ENCODE results near the gene SH3YL1.

Gene SH3YL1

DNA sequence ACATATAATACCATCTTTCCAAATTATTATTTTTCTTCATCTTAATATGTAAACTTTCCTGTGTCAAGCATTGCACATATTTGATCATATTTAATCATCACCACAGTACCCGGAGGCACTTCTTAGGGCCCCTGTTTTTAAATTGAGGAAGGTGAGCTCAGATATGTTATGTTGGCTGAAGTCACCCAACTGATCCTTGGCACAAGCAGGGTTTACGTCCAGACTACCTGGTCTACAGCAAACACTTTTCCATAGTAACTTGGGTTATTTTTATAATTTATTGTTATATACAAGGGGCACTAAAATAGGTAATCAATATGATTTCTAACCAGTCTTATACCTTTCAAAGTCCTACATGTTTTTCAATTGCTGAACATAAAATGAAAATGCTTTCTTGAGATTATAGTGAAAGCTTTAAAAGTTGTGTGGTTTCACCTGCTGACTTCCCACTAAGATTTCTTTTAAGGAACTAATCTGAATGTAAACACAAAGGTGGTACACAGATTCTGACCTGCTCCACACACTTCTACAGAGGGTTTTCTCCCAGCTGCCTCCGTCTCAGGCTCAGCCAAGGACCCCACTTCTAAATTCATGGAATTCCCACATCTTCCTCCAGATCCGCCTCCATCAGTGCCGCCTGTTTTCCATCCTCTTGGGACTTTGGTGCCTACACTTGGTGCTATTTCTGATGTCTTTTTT is 52.2 kb downstream of the SH3YL1 start:
- DNase-seq = no peak

DNA sequence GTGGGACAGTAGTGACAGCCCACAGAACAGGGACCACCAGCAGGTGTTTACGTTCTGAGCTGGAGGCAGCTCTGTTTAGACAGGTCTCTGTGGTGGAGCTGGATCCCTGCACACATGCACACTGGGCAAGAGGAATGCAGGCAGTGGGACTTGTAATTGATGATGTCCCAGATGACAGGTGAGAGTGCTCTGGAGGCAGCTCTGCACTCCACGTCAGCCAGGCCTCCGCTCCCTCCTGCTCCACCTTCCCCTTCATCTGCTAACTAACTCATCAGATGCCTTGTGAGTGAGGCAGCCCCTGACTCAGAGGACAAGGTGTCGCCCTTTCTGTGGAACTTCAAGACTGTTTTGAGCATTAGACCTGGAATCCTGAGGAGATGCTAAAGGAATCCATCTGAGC is 53.2 kb downstream of the SH3YL1 start:
- DNase-seq = no peak

DNA sequence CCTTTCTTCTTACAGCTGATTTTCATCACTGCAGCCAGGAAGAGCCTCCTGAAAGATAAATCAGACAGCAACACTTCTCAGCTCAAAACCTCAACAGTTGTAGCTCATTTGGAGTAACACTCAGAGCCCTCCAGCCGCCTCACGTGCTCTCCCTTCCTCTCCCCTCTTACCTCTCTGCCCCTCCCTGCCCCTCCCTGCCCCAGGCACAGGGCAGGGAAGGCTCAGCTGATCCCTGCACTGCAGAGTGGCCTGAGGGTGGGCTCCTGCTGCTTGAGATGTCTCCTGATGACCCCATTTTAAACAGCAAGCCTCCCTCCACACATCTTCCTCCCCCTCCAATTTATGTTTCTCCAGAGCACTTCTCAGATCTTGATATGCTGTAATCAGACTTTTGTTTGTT is 54.4 kb downstream of the SH3YL1 start:
- peak; percentile 0 for DNase-seq

DNA sequence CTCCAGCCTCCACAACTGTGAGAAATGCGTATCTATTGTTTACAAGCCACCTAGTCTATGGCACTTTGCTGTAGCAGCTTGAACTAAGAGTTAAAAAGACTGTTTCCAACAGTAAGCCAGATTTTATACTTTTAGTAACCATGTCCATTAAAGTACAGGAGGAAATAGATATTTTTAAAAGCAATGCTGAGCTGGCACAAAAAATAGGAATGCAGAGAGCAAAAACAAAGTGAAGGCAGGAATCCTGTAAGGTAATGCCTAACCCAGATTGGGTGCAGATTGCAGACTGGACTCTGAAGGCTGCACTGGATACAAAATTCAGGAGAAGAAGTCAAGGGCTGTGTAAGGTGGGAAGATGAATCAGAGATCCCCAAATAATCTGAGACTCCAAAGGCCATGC is 55.5 kb downstream of the SH3YL1 start:
- no peak for DNase-seq

DNA sequence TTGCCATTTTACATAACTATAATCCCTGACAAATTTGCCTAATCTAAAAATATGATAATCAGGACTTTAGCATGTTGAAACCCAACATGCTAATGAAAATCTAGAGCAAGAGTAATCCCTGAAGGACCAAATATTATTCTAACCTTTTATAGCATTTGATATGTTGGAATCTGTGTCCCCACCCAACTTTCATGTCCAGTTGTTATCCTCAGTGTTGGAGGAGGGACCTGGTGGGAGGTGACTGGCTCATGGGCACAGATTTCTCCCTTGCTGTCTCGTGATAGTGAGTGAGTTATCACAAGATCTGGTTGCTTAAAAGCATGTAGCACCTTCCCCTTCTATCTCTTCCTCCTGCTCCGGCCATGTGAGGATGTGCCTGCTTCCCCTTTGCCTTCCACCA is 59.8 kb downstream of the SH3YL1 start:
- DNase-seq = no peak

DNA sequence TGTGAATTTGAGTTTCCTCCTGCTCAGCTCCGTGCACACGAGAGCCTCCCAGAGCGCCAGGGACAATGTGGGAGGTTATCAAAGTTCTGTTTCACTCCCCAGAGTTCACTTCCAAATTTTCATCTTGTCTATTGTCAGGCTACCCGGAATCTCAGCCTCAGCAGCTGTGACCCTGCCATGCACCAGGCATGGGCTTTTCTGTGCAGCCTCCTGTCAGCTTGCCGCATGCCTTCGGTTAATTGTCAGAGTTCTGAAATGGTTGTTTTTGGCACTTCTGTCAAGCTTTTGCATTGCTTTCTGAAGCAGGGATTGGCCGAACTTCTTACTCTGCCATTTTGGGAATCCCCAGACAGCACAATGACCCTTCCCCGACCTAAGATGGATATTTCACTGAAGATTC is 60.4 kb downstream of the SH3YL1 start:
- DNase-seq = no peak

DNA sequence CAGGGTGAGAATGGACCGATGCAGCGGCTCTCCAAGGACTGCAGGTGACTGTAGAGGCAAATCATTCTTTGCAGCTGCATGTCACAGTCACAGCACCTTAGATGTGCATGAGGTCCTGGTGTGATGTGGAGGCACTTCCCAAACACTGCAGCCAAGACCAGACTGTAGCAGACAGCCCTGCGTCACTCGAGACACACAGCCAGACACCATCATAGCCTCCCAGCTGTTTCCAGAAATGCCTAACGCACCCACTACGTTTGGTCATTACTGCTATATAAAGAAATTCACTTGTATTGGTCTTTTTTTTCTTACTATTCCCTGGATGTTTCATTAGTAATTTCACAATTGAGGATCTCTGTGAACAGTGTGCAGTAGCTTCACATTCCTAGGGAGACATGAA is 60.9 kb downstream of the SH3YL1 start:
- no peak for DNase-seq

DNA sequence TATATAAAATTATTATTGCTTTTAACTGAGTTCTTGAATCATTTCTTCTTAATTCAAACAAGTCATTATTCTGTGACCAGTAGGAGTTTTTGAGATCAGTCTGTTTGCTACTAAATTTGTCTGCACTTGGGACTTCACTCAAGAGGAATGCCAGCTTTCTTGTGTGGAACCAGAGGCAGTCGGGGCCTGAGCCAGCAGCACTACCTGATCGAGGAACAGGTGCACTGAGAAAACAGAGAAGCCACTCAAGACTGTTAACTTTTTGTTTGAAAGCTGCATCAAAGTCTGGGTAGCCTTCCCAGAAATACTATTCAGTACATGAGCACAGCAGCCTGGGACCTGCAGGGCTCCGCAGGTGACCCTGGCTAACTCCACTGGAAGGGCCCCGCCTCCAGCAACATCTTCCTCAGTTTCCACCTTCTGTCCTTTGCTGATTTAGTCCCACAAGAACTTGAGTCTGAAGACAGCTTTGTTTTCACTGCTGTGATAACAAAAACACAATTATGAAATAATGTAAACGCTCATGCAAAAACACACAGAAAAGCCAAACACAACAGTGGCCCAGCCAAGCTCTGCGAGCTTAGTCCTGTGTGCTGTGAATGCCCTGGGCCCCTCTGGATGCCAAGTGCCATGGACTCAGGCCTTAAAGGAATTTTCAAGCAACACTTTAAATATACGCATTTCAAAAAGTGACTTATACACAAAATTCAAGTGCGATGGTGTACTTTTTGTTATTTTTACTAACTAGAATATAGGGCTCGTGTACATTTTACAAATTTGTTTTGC is 62.0 kb downstream of the SH3YL1 start:
- DNase-seq = no peak

DNA sequence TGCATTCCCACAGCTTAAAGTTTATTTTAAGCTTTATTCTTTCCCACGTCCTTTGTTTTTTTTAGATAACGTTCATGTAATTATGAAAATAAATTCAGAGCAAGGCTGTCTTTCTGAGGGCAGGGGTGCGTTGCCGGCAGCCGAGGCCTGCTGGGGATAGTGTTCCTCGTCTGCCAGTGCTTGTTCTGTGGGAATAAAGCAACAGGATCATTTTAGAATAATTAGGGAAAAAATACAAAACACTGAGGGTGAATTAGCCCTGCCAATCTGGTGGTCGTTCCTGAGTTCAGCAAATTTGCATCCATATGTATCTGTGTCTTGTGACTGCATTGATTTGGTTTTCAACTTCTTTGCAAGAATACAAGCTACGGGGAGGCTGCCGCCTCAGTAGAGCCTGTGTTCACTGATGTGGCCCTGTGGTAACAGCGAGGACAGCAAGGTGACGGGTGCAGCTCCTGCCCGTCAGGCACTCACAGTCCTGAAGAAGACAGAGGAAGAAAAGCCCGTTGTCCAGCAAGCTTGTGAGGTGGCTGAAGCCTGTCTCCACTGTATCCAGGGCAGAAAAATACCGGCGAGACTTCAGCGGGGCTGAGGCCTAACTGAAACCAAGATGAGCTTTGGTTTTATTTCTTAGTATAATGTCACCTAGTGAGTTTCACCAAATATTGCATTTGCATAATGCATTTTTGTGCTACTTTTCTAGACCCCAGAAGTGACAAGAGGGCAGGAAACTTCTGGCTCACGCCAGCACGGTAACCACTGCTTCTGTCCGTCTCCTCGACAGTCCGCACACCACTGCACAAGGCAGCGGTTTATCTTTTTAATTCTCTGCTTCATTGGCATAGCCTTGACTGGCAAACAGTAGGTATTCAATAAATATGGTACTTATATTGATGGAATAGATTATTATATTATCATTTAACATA is 64.5 kb downstream of the SH3YL1 start:
- no peak for DNase-seq

DNA sequence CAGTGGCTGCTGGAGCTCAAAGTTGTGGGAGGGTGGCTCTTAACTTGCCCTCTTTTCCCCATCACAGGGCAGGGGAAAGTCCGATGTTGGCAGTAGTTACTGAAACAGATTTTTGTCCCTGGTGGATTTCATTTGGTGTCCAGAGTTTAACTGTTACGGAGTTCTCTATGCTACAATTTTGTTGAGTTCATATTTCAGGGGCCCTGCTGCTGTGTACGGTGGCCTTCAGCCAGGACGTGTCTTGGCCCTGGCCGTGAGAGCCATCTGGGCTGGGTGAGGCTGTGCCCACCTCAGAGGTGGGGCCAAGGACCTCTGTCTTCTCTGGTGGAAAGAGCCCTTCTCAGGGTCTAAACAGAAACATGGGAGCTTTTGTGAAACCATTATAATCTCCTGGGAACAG is 67.4 kb downstream of the SH3YL1 start:
- no peak for DNase-seq

DNA sequence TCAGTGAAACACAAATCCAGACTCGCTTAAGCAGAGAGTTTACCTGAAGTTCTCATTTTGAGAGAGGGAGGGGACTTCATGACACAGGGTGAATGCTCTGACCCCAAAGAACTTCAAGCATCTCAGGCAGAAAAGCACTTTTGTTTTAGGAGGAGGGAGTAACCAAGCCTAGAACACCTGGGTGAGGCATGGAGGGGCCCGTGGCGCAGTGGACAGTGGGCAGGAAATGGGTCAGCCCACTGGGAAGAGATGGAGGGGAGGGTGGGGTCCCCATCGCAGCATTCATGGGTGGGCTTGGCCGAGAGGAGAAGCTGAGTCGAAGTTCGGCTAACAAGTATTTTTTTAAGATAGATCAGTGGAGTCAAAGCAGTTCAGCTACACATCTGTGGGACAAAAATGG is 67.9 kb downstream of the SH3YL1 start:
- DNase-seq = no peak

DNA sequence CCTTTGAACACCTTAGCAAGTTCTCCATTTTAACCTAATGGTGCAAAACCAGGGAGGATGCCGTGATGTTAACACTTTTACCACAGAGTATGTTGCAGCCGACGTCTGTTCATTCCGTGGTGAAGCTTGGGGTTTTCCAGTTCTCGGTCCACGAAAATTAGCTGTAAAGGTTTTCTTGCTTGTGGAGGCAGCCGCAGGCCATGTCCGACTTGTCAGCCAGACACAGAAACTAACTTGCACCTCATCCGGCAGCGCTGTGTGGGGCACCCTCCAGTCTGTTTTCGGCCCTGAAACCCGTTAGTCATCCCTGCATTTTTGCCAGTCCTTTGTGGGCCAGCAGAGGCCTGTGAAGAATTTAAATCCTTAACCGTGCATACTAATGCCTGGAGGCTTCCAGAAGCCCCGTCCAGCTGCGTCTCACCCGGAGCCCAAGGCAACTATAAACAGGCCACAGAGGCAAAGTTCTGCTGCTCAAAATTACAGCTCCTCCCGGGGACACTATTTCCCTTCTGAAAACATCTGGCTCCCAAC is 70.6 kb downstream of the SH3YL1 start:
- no peak for DNase-seq

DNA sequence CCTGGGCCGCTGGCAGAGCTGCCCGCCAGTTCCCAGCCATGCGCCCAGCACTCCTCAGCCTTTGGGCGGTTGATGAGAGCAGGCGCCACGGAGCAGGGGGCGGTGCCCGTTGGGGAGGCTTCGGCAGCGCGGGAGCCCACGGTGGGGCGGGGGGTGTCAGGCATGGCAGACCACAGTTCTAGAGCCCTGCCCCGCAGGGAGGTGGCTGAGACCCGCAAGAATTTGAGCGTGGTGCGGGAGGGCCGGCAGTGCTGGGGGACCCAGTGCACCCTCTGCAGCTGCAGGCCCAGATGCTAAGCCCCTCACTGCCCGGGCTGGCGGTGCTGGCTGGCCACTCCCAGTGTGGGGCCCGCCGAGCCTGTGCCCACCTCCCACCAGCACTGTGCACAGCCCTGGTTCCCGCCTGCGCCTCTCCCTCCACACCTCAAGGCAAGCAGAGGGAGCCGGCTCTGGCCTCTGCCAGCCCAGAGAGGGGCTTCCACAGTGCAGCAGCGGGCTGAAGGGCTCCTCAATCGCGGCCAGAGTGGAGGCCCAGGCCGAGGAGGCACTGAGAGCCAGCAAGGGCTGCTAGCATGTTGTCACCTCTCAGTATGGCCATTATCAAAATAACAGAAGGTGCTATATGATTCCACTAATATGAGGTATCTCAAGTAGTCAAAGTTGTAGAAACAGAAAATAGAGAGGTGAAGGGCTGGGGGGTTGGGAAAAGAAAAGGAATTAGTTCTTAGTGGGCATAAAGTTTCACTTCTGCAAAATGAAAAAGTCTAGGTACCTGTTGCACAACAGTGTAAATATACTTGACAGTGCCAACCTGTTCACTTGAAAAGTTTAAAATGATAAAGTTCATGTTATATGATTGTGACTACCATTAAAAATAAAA is 72.3 kb downstream of the SH3YL1 start:
- no peak for DNase-seq

DNA sequence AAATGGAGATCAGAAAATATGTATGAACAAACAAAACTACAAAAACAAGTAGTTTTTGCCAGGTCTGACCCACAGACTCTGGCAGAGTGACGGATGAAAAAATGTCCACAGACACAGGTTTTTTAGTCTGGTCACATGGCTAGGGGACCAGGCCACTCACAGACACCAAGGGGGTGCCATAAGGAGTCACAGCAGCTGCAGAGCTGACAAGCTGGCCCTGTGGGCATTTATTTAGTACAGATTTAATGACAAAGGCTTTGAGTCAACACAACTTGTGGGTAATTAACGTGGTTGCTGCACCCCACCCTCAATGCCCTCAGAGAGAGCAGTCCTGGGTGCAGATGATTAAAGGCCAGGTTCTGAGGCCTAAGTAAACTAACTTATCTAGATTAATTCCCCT is 76.0 kb downstream of the SH3YL1 start:
- no peak for DNase-seq

DNA sequence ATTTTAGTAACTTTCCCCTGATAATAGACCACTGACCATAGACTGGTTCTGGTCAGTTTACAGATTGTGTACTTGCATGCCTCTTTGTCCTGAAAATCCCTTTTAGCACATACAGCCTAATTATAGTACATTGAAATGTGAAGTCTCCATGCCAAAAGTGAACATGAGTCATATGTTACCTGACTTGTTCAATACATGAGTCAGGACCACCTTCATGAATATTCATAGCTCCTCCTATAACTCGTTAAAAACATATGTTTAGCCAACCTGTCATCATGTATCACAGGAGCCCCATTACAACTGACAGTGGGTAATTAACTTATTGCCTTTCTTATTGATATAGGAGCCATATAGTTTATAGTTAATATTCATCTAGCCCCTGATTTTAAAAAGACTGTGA is 78.6 kb downstream of the SH3YL1 start:
- DNase-seq = no peak

DNA sequence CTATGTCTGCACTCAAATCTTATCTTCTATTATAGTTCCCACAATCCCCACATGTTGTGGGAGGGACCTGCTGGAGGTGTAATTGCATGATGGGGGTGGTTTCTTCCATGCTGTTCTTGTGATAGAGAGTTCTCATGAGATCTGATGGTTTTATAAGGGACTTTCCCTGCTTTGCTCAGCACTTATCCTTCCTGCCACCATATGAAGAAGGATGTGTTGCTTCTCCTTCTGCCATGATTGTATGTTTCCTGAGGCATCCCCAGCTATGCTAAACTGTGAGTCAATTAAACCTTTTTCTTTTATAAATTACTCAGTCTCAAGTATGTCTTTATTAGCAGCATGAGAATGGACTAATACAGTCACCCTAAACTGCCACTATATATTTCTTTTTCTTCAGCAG is 79.1 kb downstream of the SH3YL1 start:
- DNase-seq = no peak

DNA sequence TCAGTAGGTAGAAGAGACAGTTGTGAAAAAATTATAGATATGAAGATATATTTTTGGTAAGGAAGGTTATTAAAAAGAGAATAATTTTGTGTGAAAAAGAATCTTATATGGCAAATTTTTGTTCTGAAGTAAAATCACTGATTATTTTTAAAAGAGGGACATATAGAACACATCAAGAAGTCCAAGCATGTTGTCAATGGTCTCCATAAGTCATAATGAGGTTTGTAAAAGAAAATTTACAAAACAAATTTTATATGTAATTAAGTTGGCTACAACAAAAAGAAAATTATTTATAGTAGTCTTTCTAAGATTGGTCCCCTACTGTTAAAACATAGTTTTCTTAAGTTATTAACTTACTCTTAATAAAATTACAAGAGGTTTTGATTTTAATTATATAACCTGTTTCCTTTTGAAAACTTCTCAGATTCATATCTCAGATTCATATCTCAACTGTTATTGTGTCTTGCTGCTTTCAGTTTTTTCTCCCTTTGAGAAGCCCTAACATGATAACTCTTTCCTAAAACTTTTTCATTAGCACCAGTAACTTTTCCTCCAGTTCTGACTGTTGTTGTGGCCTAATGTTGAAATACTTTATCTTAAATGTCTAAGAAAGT is 81.2 kb downstream of the SH3YL1 start:
- no peak for DNase-seq

DNA sequence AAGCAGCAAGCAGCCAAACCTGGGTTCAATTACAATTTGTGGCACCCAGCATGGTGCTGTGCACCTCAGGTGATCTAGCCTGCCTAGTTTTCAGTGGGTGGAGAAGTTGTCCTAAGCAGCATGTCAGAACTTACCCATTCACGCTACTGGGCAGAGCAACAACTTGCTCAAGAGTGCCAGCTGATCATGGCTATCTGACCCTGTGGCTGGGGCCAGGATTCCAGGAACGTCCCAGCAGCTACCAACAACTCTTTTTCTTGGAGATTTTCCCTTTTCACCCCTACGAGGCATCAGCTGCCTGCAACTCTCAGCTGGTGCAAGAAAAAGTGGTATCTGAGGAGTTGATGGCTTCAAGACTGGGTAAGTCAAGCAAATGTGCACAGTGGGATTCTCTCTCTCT is 83.5 kb downstream of the SH3YL1 start:
- DNase-seq = no peak

DNA sequence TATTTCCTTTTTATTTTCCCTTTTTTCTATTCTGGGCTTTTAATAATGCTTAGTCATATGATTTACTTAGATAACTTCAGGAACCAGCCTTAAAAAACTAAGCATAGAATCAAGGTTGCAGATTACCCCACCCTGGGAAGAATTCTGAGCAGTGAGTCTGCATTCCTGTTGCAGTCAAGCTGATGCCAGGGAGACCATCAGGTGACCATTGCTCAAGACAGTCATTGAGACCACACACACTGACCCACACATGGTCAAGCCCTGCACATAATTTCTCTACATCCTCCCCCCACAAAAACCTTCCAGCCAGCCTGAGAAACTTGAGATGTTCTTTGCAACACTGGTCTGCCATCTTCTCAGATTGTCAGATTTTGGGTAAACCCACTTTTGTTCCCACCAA is 83.9 kb downstream of the SH3YL1 start:
- no peak for DNase-seq

DNA sequence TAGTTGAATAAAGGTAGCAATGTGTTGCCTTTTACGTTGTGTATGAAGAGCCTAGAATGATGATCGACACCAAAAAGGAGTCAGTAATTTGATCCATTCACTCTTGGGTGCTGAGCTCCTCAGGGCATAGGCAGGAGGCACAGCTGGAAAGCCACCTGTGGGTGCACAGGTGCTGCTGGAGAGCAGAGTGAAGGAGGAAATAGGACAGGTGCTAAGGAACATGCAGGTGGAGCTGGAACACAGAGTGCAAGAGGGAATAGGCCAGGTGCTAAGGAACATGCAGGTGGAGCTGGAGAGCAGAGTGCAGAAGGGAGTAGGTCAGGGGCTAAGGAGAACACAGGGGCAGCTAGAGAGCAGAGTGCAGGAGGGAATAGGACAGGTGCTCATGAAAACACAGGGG is 86.1 kb downstream of the SH3YL1 start:
- peak; percentile 24 for DNase-seq

DNA sequence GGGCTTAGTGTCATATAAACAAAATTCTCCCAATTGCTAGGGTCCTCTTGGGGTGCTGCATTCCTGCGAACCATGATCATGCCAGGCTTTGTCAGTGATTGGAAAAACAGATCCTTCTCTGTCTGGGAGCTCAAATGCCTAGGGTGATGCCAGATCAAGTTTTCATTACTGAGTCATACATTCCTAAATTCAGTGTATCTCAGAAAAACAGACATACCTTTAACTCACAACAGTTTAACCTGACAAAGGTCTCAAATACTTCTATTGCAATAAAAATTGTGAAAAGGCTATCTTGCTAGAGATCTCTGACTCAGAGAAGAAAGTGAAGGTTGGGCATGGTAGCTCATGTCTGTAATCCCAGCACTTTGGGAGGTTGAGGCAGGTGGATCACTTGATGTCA is 86.9 kb downstream of the SH3YL1 start:
- DNase-seq = no peak

Data from NCI-H69 (cell line).